ENCODE results near the gene TMEM186.
"Not testable (repeated sequence)": the region's sequence is repeated elsewhere in the genome, so short reads cannot be mapped to it uniquely, and the experiment has no call there.

Gene TMEM186

GRCh38 chr16:8774208-8774607, 23.2 kb downstream of the TMEM186 start:
- DNase-seq (ENCODE audit: low spot score), result no peak

- DNase-seq (ENCODE audit: low spot score), result no peak
These were observed 23.9 kb downstream of the TMEM186 start for GRCh38 chr16:8773537-8773936.

- no peak for DNase-seq (ENCODE audit: low spot score)
These were observed 28.7 kb downstream of the TMEM186 start for GRCh38 chr16:8768692-8769091.

GRCh38 chr16:8768283-8768682, 29.2 kb downstream of the TMEM186 start:
- DNase-seq (ENCODE audit: low spot score), result no peak

GRCh38 chr16:8767176-8767575, 30.3 kb downstream of the TMEM186 start:
- DNase-seq (ENCODE audit: low spot score), result no peak

GRCh38 chr16:8764525-8765250, 32.8 kb downstream of the TMEM186 start:
- no peak for DNase-seq (ENCODE audit: low spot score)

- DNase-seq (ENCODE audit: low spot score), result no peak
These were observed 33.5 kb downstream of the TMEM186 start for GRCh38 chr16:8763899-8764298.

GRCh38 chr16:8763083-8763482, 34.4 kb downstream of the TMEM186 start:
- no peak for DNase-seq (ENCODE audit: low spot score)

GRCh38 chr16:8762254-8762653, 35.2 kb downstream of the TMEM186 start:
- no peak for DNase-seq (ENCODE audit: low spot score)

- no peak for DNase-seq (ENCODE audit: low spot score)
These were observed 36.4 kb downstream of the TMEM186 start for GRCh38 chr16:8761078-8761477.

- DNase-seq (ENCODE audit: low spot score), result no peak
These were observed 37.4 kb downstream of the TMEM186 start for GRCh38 chr16:8760021-8760420.

- no peak for DNase-seq (ENCODE audit: low spot score)
These were observed 39.4 kb downstream of the TMEM186 start for GRCh38 chr16:8758022-8758421.

GRCh38 chr16:8756755-8757154, 40.7 kb downstream of the TMEM186 start:
- no peak for DNase-seq (ENCODE audit: low spot score)

- DNase-seq (ENCODE audit: low spot score), result no peak
These were observed 43.9 kb downstream of the TMEM186 start for GRCh38 chr16:8753416-8754054.

- DNase-seq (ENCODE audit: low spot score), result no peak
These were observed 44.7 kb downstream of the TMEM186 start for GRCh38 chr16:8752706-8753105.

GRCh38 chr16:8751481-8752311, 45.7 kb downstream of the TMEM186 start:
- no peak for DNase-seq (ENCODE audit: low spot score)

GRCh38 chr16:8748944-8749343, 48.5 kb downstream of the TMEM186 start:
- not testable (repeated sequence) for DNase-seq (ENCODE audit: low spot score)

Data from germinal center (tissue), 1 donor.